IMR-90 (cell line): ENCODE data around the gene ADAMTS19. TPM values are rescaled to one million over a fixed set of nuclear protein-coding genes. Genes with fewer than 3 reads are reported as not detected.

ENCODE experiments used
- ATAC-seq: fragments of 200-7000 bp; cut with Tn5 transposase; 2 replicates; pipeline ENCODE4 v1.9.1; 2020; ENCODE audit warnings: low read depth, mild to moderate bottlenecking, moderate library complexity
- Bru-seq: library from RNA; stranded (reverse); fragments of 400-500 nt; gene quantifications from one replicate; lab custom pipeline; 2021; lab: Mats Ljungman, UMichigan
- BruChase-seq, 2 experiments: library from RNA; stranded (reverse); fragments of 400-500 nt; gene quantifications; one replicate each; lab custom pipeline; 2021; lab: Mats Ljungman, UMichigan
- BruUV-seq: library from RNA; stranded (reverse); fragments of 400-500 nt; replicated peaks from 2 replicates; lab custom pipeline; 2021; lab: Mats Ljungman, UMichigan
- CTCF ChIA-PET: fragments of 300-600 bp; formaldehyde crosslinking; extraction: SDS; loops from one replicate; lab custom pipeline; 2021; ENCODE audit warnings: antibody characterized with exemption; lab: Yijun Ruan, JAX
- POLR2A ChIA-PET: fragments of 300-600 bp; sonication (Branson Sonifier 250); formaldehyde crosslinking; loops from one replicate; lab custom pipeline; 2022; ENCODE audit warnings: antibody characterized with exemption; ENCODE audit not compliant: unreplicated experiment; lab: Charles Lee
- DNase-seq: peaks from one replicate; pipeline ENCODE4 v3.0.0; 2013
- H2AFZ ChIP-seq: replicated peaks from 2 replicates; pipeline ENCODE3; 2013; ENCODE audit warnings: low read length, mild to moderate bottlenecking; ENCODE audit not compliant: poor library complexity
- H2AK5ac ChIP-seq: 2 replicates; pipeline ENCODE4 v1.6.1; 2013; ENCODE audit warnings: low read depth, low read length, inconsistent platforms
- H2AK9ac ChIP-seq: replicated peaks from 2 replicates; pipeline ENCODE3; 2013; ENCODE audit warnings: mild to moderate bottlenecking, low read depth, low read length, moderate library complexity; ENCODE audit not compliant: poor library complexity
- H2BK120ac ChIP-seq: 2 replicates; pipeline ENCODE4 v1.6.1; 2013; ENCODE audit warnings: low read depth, low read length, inconsistent platforms
- H2BK15ac ChIP-seq: 3 replicates; pipeline ENCODE4 v1.6.1; 2013; ENCODE audit warnings: low read depth, low read length, inconsistent platforms
- H2BK20ac ChIP-seq: 2 replicates; pipeline ENCODE4 v1.6.1; 2013; ENCODE audit warnings: low read depth, mild to moderate bottlenecking, inconsistent platforms, low read length, moderate library complexity
- H2BK5ac ChIP-seq: 2 replicates; pipeline ENCODE4 v1.6.1; 2013; ENCODE audit warnings: mild to moderate bottlenecking, low read depth, low read length, inconsistent platforms; ENCODE audit not compliant: poor library complexity, severe bottlenecking
- H3K14ac ChIP-seq: replicated peaks from 2 replicates; pipeline ENCODE4 v1.6.1; 2013; ENCODE audit warnings: low read depth, low read length, inconsistent platforms
- H3K18ac ChIP-seq: 2 replicates; pipeline ENCODE4 v1.6.1; 2013; ENCODE audit warnings: low read depth, low read length, control low read depth
- H3K23ac ChIP-seq: 2 replicates; pipeline ENCODE4 v1.6.1; 2013; ENCODE audit warnings: low read depth, low read length, inconsistent platforms
- H3K27ac ChIP-seq: 2 replicates; pipeline ENCODE4 v1.5.1; 2013; ENCODE audit warnings: mild to moderate bottlenecking, control low read depth, low read length; ENCODE audit not compliant: insufficient read depth
- H3K27me3 ChIP-seq: 2 replicates; pipeline ENCODE4 v1.6.1; 2013; ENCODE audit warnings: low read length; ENCODE audit not compliant: control insufficient read depth, insufficient read depth
- H3K36me3 ChIP-seq: 2 replicates; pipeline ENCODE4 v1.6.1; 2013; ENCODE audit warnings: low read length, mixed read lengths; ENCODE audit not compliant: control insufficient read depth, insufficient read depth
- H3K4ac ChIP-seq: 2 replicates; pipeline ENCODE4 v1.6.1; 2013; ENCODE audit warnings: low read depth, low read length, inconsistent platforms
- H3K4me1 ChIP-seq: 2 replicates; pipeline ENCODE4 v1.6.1; 2013; ENCODE audit warnings: low read length, mixed read lengths; ENCODE audit not compliant: control insufficient read depth, insufficient read depth
- H3K4me2 ChIP-seq: 2 replicates; pipeline ENCODE4 v1.6.1; 2013; ENCODE audit warnings: low read depth, mild to moderate bottlenecking, control low read depth, low read length, moderate library complexity
- H3K4me3 ChIP-seq: 2 replicates; pipeline ENCODE4 v1.5.1; 2013; ENCODE audit warnings: low read depth, mild to moderate bottlenecking, control low read depth, low read length, moderate library complexity; ENCODE audit not compliant: insufficient read depth
- H3K56ac ChIP-seq: 2 replicates; pipeline ENCODE4 v1.6.1; 2013; ENCODE audit warnings: low read length, inconsistent platforms; ENCODE audit not compliant: insufficient read depth; ENCODE audit errors: extremely low read depth
- H3K79me1 ChIP-seq, 2 experiments: 2 replicates each; pipeline ENCODE4 v1.6.1; 2013; ENCODE audit warnings: low read length in 2 of 2, inconsistent platforms in 1 of 2, low read depth in 1 of 2
- H3K9ac ChIP-seq: 2 replicates; pipeline ENCODE4 v1.6.1; 2013; ENCODE audit warnings: low read depth, low read length, control low read depth
- H3K9me1 ChIP-seq: 2 replicates; pipeline ENCODE4 v1.6.1; 2013; ENCODE audit warnings: low read length, inconsistent platforms; ENCODE audit not compliant: insufficient read depth
- H3K9me3 ChIP-seq: 2 replicates; pipeline ENCODE4 v1.6.1; 2013; ENCODE audit warnings: low read length; ENCODE audit not compliant: control insufficient read depth, insufficient read depth
- H4K20me1 ChIP-seq: 2 replicates; pipeline ENCODE4 v1.6.1; 2013; ENCODE audit warnings: low read length, inconsistent platforms; ENCODE audit not compliant: insufficient read depth
- H4K5ac ChIP-seq: 2 replicates; pipeline ENCODE4 v1.6.1; 2013; ENCODE audit warnings: mild to moderate bottlenecking, low read depth, low read length, control low read depth
- H4K8ac ChIP-seq, 2 experiments: 2 replicates each; pipeline ENCODE4 v1.6.1; 2013; ENCODE audit warnings: low read depth in 2 of 2, low read length in 2 of 2, control low read depth in 1 of 2, inconsistent platforms in 1 of 2
- H4K91ac ChIP-seq: 2 replicates; pipeline ENCODE4 v1.6.1; 2013; ENCODE audit warnings: low read depth, low read length, inconsistent platforms; ENCODE audit not compliant: insufficient read depth
- CEBPB ChIP-seq: IDR thresholded peaks from 2 replicates; pipeline ENCODE4 v1.6.1; 2012; ENCODE audit warnings: low read depth, low read length, improper control_type of control experiment
- CHD1 ChIP-seq: IDR thresholded peaks from 2 replicates; pipeline ENCODE4 v1.6.1; 2012; ENCODE audit warnings: low read depth, low read length, improper control_type of control experiment
- CTCF ChIP-seq: conservative IDR thresholded peaks from 2 replicates; pipeline ENCODE4 v1.5.1; 2012; ENCODE audit warnings: mild to moderate bottlenecking, low read depth, low read length, improper control_type of control experiment
- ELK1 ChIP-seq: fragments of 150-350 bp; IDR thresholded peaks from 2 replicates; pipeline ENCODE4 v1.6.1; 2016; ENCODE audit warnings: low read depth, mild to moderate bottlenecking, low read length, moderate library complexity, borderline replicate concordance
- FOS ChIP-seq: fragments of 150-350 bp; IDR thresholded peaks from 2 replicates; pipeline ENCODE4 v1.6.1; 2016; ENCODE audit warnings: low read depth, low read length
- MAZ ChIP-seq: IDR thresholded peaks from 2 replicates; pipeline ENCODE4 v1.6.1; 2012; ENCODE audit warnings: low read depth, mild to moderate bottlenecking, low read length, improper control_type of control experiment, moderate library complexity, borderline replicate concordance
- MXI1 ChIP-seq: IDR thresholded peaks from 2 replicates; pipeline ENCODE4 v1.6.1; 2012; ENCODE audit warnings: low read depth, mild to moderate bottlenecking, low read length, moderate library complexity, borderline replicate concordance
- POLR2A ChIP-seq: IDR thresholded peaks from 2 replicates; pipeline ENCODE4 v1.6.1; 2012; ENCODE audit warnings: mild to moderate bottlenecking, low read depth, low read length
- RCOR1 ChIP-seq: IDR thresholded peaks from 2 replicates; pipeline ENCODE4 v1.6.1; 2012; ENCODE audit warnings: mild to moderate bottlenecking, low read length, improper control_type of control experiment; ENCODE audit not compliant: insufficient replicate concordance
- RFX5 ChIP-seq: IDR thresholded peaks from 2 replicates; pipeline ENCODE4 v1.8.0; 2012; ENCODE audit warnings: low read depth, mild to moderate bottlenecking, low read length, moderate library complexity
- USF2 ChIP-seq: fragments of 150-350 bp; IDR thresholded peaks from 2 replicates; pipeline ENCODE4 v1.6.1; 2017; ENCODE audit warnings: mild to moderate bottlenecking, antibody characterized with exemption, low read length, low read depth
- WGBS, 2 experiments: methylation state at CpG; one replicate each; pipeline versions ENCODE4 v1.1.5 to v1.1.7; 2013; ENCODE audit warnings: missing lambda C conversion rate in 2 of 2; ENCODE audit not compliant: insufficient read length in 1 of 2; ENCODE audit errors: extremely low coverage in 2 of 2; 5-methylcytosine and 5-hydroxymethylcytosine counted together
- dilution Hi-C: fragments of 300-500 bp; cut with HindIII; formaldehyde crosslinking; loops from one replicate; pipeline ENCODE4 v1.14.3; 2018; ENCODE audit warnings: low sequenced_read_pairs; ENCODE audit not compliant: unreplicated experiment
- in situ Hi-C: fragments of 300-500 bp; cut with MboI; formaldehyde crosslinking; loops from 3 replicates; pipeline ENCODE4 v1.14.3; 2019; ENCODE audit warnings: low sequenced_read_pairs, inconsistent platforms, mixed read lengths
- intact Hi-C: fragments of 100-400 bp; cut with micrococcal nuclease; formaldehyde crosslinking; loops from 2 replicates; pipeline ENCODE4 v1.10.0; 2022
- long read RNA-seq: library from polyadenylated mRNA; unstranded; transcript quantifications from one replicate; pipeline ENCODE4 v2.0.0, GENCODE V29; 2021; ENCODE audit not compliant: unreplicated experiment
- polyA plus RNA-seq, 3 experiments: library from polyadenylated mRNA; depleted of rRNA; stranded (reverse); fragments of >200 nt; gene quantifications; 2 replicates each; pipeline ENCODE4 v1.2.3, GENCODE V29; 2012; ENCODE audit warnings: low replicate concordance in 1 of 3
- total RNA-seq: library from RNA; depleted of rRNA; stranded (reverse); fragments of >200 nt; gene quantifications from 2 replicates; pipeline ENCODE4 v1.2.3, GENCODE V29; 2012; rRNA removed

ADAMTS19 gene
- under 0.01 and 0.28 TPM in 2 replicates for total RNA-seq
- polyA plus RNA-seq (2012; rRNA removed): 0.11 and 0.17 TPM in 2 replicates
- polyA plus RNA-seq (2012; cell fraction: cytosol; rRNA removed): 0.01 and 0.24 TPM in 2 replicates
- polyA plus RNA-seq (2012; cell fraction: nucleus; rRNA removed; ENCODE audit: low replicate concordance): 0.25 and 0.38 TPM in 2 replicates
- percentile 63 among the genes with signal in this experiment for Bru-seq, nascent RNA
- BruChase-seq, experiment 1, labeled RNA remaining after a 6-hour chase: percentile 45 among the genes with signal in this experiment
- BruChase-seq, experiment 2, labeled RNA remaining after a 2-hour chase: percentile 54 among the genes with signal in this experiment
- long read RNA-seq, full-length matches to known transcripts: 5 of 13 reads
- long read RNA-seq, partial matches to known transcripts: 1 of 13 reads
- long read RNA-seq, other reads (novel, unspliced or antisense): 7 of 13 reads

GRCh38 chr5:129459777-129460671 lies at the start of gene ADAMTS19:
ADAMTS19 (plus strand) TSS chr5:129460298; CDS start chr5:129460392, 94 bp downstream.
- Histone ChIP-seq H2AFZ (peak within 1 kb of the TSS; percentile 72), H2BK5ac (no peak within 1 kb of the TSS), H3K4me2 (peak within 1 kb of the TSS; percentile 85), H3K36me3 (no peaks in the 10 kb centered on the region), H3K9me1 (no peaks in the 10 kb centered on the region), H2BK15ac (no peak within 1 kb of the TSS), H4K8ac (no peak within 1 kb of the TSS), H4K20me1 (no peaks in the 10 kb centered on the region), H3K4me3 (peak within 1 kb of the TSS; percentile 40; the same call in 1 of the 2 replicates), H3K4me1 (no peaks in the 10 kb centered on the region), H2BK120ac (no peak within 1 kb of the TSS), H3K18ac (no peak within 1 kb of the TSS), H3K9ac (no peak within 1 kb of the TSS; the same call in 1 of the 2 replicates), H2AK5ac (no peak within 1 kb of the TSS), H3K23ac (peak within 1 kb of the TSS; percentile 25; the same call in 1 of the 2 replicates), H3K9me3 (no peaks in the 10 kb centered on the region), H2AK9ac (peak within 1 kb of the TSS; percentile 68), H4K91ac (no peak within 1 kb of the TSS), H3K79me1 (no peaks in the 10 kb centered on the region), H2BK20ac (no peak within 1 kb of the TSS), H3K27ac (no peak within 1 kb of the TSS), H3K27me3 (peaks cover 23% of the 10 kb centered on the region), H4K5ac (no peak within 1 kb of the TSS), H3K56ac (no peak within 1 kb of the TSS), H3K4ac (no peak within 1 kb of the TSS), H3K14ac (no peak within 1 kb of the TSS)
- peak; percentile 21 for DNase-seq
- dilution Hi-C loops: no loop called here
- POLR2A ChIA-PET: interaction anchor here (0.6 kb wide), 1 partner anchor 184 kb away, joined by 3 read pairs; no protein-coding TSS in a partner anchor
- intact Hi-C loops: loop anchor here (1.0 to 10.0 kb wide), 4 partner anchors 61 to 355 kb away; no protein-coding TSS in a partner anchor
- no TSS peak for BruUV-seq
- peak; percentile 80 for ATAC-seq
- CTCF ChIA-PET: no interaction called here
- in situ Hi-C loops: no loop called here
- WGBS, 2 experiments: 3% methylated on average over 24 of the region's 75 CpGs; no CpG with 5 or more reads in 1 of the 2 experiments
- no peak for TF ChIP-seq MAZ
- no peak for TF ChIP-seq ELK1
- TF ChIP-seq FOS: no peak
- no peak for TF ChIP-seq CEBPB
- no peak for TF ChIP-seq RCOR1
- TF ChIP-seq USF2: no peak
- no peak for TF ChIP-seq CTCF
- TF ChIP-seq CHD1: no peak
- no peak for TF ChIP-seq POLR2A
- TF ChIP-seq RFX5: no peak
- no peak for TF ChIP-seq MXI1
